MM.1S (cell line): ENCODE data around the gene KRT35.

Experiments
- EZH2phosphoT487 ChIP-seq: fragments of 300-600 bp; sonication (generic); IDR thresholded peaks from 2 replicates; pipeline ENCODE4 v1.6.1; 2018; ENCODE audit warnings: antibody characterized with exemption, low read length
- TF ChIP-seq, protein P1 (sequence below): fragments of 300-600 bp; sonication (generic); IDR thresholded peaks from 2 replicates; pipeline ENCODE4 v1.5.1; 2016; ENCODE audit warnings: antibody characterized with exemption, low read length, mixed read lengths

DNA sequence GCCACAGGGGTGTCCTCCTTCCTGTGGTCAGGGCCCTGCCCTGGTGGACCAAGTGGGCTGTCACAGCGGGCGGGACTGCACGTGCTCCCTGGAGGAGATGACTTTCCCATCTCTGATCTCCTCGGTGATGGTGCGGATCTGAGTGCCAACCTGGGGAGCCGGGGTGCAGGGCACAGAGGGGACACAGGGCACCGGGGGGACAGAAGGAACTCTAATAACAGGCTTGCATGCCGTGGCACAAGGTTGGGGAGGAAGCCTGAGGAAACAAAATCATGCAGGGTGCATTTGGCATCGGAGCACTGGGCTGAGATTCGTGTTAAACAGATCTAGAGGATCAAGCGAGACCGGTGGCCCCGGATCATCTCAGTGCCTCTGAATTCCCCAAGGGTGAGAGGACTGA is 5.4 kb upstream of the KRT35 start:
- TF ChIP-seq, protein P1, sequence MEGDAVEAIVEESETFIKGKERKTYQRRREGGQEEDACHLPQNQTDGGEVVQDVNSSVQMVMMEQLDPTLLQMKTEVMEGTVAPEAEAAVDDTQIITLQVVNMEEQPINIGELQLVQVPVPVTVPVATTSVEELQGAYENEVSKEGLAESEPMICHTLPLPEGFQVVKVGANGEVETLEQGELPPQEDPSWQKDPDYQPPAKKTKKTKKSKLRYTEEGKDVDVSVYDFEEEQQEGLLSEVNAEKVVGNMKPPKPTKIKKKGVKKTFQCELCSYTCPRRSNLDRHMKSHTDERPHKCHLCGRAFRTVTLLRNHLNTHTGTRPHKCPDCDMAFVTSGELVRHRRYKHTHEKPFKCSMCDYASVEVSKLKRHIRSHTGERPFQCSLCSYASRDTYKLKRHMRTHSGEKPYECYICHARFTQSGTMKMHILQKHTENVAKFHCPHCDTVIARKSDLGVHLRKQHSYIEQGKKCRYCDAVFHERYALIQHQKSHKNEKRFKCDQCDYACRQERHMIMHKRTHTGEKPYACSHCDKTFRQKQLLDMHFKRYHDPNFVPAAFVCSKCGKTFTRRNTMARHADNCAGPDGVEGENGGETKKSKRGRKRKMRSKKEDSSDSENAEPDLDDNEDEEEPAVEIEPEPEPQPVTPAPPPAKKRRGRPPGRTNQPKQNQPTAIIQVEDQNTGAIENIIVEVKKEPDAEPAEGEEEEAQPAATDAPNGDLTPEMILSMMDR, result no peak
- no peak for TF ChIP-seq EZH2phosphoT487
